HepG2 (cell line): Measurements from ENCODE around the gene PLIN4. TPM values are rescaled to one million over a fixed set of nuclear protein-coding genes. Genes with fewer than 3 reads are reported as not detected.

Experiments
- EP300 ChIP-seq, 3 experiments: sonication (generic) in 1 of 3; formaldehyde crosslinking in 1 of 3; IDR thresholded peaks; 2 replicates each; pipeline versions ENCODE4 v1.5.1 to v1.6.1; 2011 to 2020; ENCODE audit warnings: low read depth in 2 of 3, low read length in 2 of 3, borderline replicate concordance in 1 of 3, improper control_type of control experiment in 1 of 3, mild to moderate bottlenecking in 1 of 3, missing genetic modification reagents in 1 of 3, moderate library complexity in 1 of 3
- EZH2 ChIP-seq: conservative IDR thresholded peaks from 2 replicates; pipeline ENCODE4 v1.6.1; 2012; ENCODE audit warnings: mild to moderate bottlenecking, low read depth, low read length, moderate library complexity
- HOXA5 ChIP-seq: sonication (generic); formaldehyde crosslinking; IDR thresholded peaks from 2 replicates; pipeline ENCODE4 v1.4.0; 2020; ENCODE audit warnings: missing genetic modification reagents
- MEF2D ChIP-seq: sonication (generic); formaldehyde crosslinking; IDR thresholded peaks from 2 replicates; pipeline ENCODE4 v1.5.1; 2020; ENCODE audit warnings: mild to moderate bottlenecking, missing genetic modification reagents
- MTF2 ChIP-seq: sonication (generic); formaldehyde crosslinking; IDR thresholded peaks from 2 replicates; pipeline ENCODE4 v1.5.0; 2020; ENCODE audit warnings: missing genetic modification reagents, borderline replicate concordance
- NFAT5 ChIP-seq: sonication (generic); formaldehyde crosslinking; IDR thresholded peaks from 2 replicates; pipeline ENCODE4 v1.4.0; 2020; ENCODE audit warnings: missing genetic modification reagents
- ZNF614 ChIP-seq: IDR thresholded peaks from 2 replicates; pipeline ENCODE4 v1.6.1; 2018; ENCODE audit warnings: missing biosample characterization, missing genetic modification reagents, inconsistent platforms, borderline replicate concordance
- ZNF746 ChIP-seq: sonication (generic); formaldehyde crosslinking; IDR thresholded peaks from 2 replicates; pipeline ENCODE4 v1.8.0; 2022; ENCODE audit warnings: mild to moderate bottlenecking, missing genetic modification reagents
- polyA plus RNA-seq, 8 experiments: library from polyadenylated mRNA; depleted of rRNA in 3 of 8; stranded (reverse) in 7 of 8; unstranded in 1 of 8; fragments of >200 nt; fragmentation: Illumina TruSeq in 4 of 8; extraction: Trizol in 4 of 8; gene quantifications; 2 replicates each; pipeline versions ENCODE4 v1.2.1 to v1.2.3, GENCODE V29; 2011 to 2016; ENCODE audit warnings: low read depth in 4 of 8, missing spikeins in 1 of 8, mixed read lengths in 1 of 8; ENCODE audit not compliant: insufficient read depth in 1 of 8
- total RNA-seq, 5 experiments: library from RNA; depleted of rRNA; stranded (reverse); fragments of >200 nt; fragmentation: Illumina TruSeq; extraction: Trizol; gene quantifications; 2 replicates each; pipeline ENCODE4 v1.2.3, GENCODE V29; 2016; ENCODE audit warnings: low read depth in 1 of 5
- TF ChIP-seq, protein P1 (sequence below): sonication (generic); formaldehyde crosslinking; IDR thresholded peaks from 2 replicates; pipeline ENCODE4 v1.9.0; 2021; ENCODE audit warnings: missing genetic modification reagents, borderline replicate concordance
- TF ChIP-seq, protein P2 (sequence below): sonication (generic); formaldehyde crosslinking; IDR thresholded peaks from 2 replicates; pipeline ENCODE4 v1.5.1; 2020; ENCODE audit warnings: missing genetic modification reagents, mild to moderate bottlenecking, borderline replicate concordance
- TF ChIP-seq, protein P3 (sequence below): sonication (generic); formaldehyde crosslinking; IDR thresholded peaks from 2 replicates; pipeline ENCODE4 v1.4.0; 2020; ENCODE audit warnings: missing genetic modification reagents, borderline replicate concordance
- TF ChIP-seq, protein P4 (sequence below): sonication (generic); formaldehyde crosslinking; IDR thresholded peaks from 2 replicates; pipeline ENCODE4 v1.8.0; 2022; ENCODE audit warnings: low read depth, missing genetic modification reagents

Gene PLIN4
- total and polyA plus RNA-seq, 2 of the 13 experiments (the other 11 are each of a cell fraction or from before 2014, with no cell fraction given) = 1.1 to 1.3 TPM

GRCh38 chr19:4457654-4458395 lies 60.5 kb downstream of the PLIN4 start, which contains the start of gene UBXN6 (continued):
- TF ChIP-seq MTF2 (CRISPR knock-in tag) = no peak
- TF ChIP-seq, protein P1, sequence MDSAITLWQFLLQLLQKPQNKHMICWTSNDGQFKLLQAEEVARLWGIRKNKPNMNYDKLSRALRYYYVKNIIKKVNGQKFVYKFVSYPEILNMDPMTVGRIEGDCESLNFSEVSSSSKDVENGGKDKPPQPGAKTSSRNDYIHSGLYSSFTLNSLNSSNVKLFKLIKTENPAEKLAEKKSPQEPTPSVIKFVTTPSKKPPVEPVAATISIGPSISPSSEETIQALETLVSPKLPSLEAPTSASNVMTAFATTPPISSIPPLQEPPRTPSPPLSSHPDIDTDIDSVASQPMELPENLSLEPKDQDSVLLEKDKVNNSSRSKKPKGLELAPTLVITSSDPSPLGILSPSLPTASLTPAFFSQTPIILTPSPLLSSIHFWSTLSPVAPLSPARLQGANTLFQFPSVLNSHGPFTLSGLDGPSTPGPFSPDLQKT (CRISPR knock-in tag) = peak; percentile 42; the same call in 1 of the 2 replicates
- no peak for TF ChIP-seq NFAT5 (CRISPR knock-in tag)
- TF ChIP-seq HOXA5 = 0 out of 2 replicates have a peak, but pooled peaks have one; percentile 39
- TF ChIP-seq, protein P2, sequence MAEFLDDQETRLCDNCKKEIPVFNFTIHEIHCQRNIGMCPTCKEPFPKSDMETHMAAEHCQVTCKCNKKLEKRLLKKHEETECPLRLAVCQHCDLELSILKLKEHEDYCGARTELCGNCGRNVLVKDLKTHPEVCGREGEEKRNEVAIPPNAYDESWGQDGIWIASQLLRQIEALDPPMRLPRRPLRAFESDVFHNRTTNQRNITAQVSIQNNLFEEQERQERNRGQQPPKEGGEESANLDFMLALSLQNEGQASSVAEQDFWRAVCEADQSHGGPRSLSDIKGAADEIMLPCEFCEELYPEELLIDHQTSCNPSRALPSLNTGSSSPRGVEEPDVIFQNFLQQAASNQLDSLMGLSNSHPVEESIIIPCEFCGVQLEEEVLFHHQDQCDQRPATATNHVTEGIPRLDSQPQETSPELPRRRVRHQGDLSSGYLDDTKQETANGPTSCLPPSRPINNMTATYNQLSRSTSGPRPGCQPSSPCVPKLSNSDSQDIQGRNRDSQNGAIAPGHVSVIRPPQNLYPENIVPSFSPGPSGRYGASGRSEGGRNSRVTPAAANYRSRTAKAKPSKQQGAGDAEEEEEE (CRISPR knock-in tag) = peak; percentile 66; the same call in 1 of the 2 replicates
- 0 out of 2 replicates have a peak, but pooled peaks have one; percentile 37 for TF ChIP-seq ZNF614 (CRISPR knock-in tag)
- peak; percentile 65; the same call in 1 of the 2 replicates for TF ChIP-seq MEF2D (CRISPR knock-in tag)
- TF ChIP-seq EP300 (IDR thresholded peaks at IDR 0.05; ENCODE audit: low read depth in 2 of 2, low read length in 2 of 2) = peak in 1 of 2 experiments; percentile 60; a peak in 1 of 4 replicates
- no peak for TF ChIP-seq EP300 (CRISPR knock-in tag; IDR thresholded peaks at IDR 0.05; ENCODE audit: borderline replicate concordance)
- peak; percentile 73; the same call in 1 of the 2 replicates for TF ChIP-seq ZNF746
- TF ChIP-seq, protein P3, sequence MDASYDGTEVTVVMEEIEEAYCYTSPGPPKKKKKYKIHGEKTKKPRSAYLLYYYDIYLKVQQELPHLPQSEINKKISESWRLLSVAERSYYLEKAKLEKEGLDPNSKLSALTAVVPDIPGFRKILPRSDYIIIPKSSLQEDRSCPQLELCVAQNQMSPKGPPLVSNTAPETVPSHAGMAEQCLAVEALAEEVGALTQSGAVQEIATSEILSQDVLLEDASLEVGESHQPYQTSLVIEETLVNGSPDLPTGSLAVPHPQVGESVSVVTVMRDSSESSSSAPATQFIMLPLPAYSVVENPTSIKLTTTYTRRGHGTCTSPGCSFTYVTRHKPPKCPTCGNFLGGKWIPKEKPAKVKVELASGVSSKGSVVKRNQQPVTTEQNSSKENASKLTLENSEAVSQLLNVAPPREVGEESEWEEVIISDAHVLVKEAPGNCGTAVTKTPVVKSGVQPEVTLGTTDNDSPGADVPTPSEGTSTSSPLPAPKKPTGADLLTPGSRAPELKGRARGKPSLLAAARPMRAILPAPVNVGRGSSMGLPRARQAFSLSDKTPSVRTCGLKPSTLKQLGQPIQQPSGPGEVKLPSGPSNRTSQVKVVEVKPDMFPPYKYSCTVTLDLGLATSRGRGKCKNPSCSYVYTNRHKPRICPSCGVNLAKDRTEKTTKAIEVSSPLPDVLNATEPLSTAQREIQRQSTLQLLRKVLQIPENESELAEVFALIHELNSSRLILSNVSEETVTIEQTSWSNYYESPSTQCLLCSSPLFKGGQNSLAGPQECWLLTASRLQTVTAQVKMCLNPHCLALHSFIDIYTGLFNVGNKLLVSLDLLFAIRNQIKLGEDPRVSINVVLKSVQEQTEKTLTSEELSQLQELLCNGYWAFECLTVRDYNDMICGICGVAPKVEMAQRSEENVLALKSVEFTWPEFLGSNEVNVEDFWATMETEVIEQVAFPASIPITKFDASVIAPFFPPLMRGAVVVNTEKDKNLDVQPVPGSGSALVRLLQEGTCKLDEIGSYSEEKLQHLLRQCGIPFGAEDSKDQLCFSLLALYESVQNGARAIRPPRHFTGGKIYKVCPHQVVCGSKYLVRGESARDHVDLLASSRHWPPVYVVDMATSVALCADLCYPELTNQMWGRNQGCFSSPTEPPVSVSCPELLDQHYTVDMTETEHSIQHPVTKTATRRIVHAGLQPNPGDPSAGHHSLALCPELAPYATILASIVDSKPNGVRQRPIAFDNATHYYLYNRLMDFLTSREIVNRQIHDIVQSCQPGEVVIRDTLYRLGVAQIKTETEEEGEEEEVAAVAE = peak; percentile 77; the same call in 1 of the 2 replicates
- TF ChIP-seq, protein P4, sequence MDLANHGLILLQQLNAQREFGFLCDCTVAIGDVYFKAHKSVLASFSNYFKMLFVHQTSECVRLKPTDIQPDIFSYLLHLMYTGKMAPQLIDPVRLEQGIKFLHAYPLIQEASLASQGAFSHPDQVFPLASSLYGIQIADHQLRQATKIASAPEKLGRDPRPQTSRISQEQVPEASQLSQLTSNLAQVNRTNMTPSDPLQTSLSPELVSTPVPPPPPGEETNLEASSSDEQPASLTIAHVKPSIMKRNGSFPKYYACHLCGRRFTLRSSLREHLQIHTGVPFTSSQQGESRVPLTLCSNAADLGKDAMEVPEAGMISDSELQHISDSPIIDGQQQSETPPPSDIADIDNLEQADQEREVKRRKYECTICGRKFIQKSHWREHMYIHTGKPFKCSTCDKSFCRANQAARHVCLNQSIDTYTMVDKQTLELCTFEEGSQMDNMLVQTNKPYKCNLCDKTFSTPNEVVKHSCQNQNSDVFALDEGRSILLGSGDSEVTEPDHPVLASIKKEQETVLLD (CRISPR knock-in tag) = peak; percentile 87
- TF ChIP-seq EZH2 = no peak
